Body of pancreas (tissue), 4 donors: ENCODE results near the gene URB1. TPM values are rescaled to one million over a fixed set of nuclear protein-coding genes. Genes with fewer than 3 reads are reported as not detected.
"Not testable (repeated sequence)": the region's sequence is repeated elsewhere in the genome, so short reads cannot be mapped to it uniquely, and the experiment has no call there.

Source experiments
- ATAC-seq: fragments of 150-250 bp; one replicate; pipeline ENCODE4 v1.9.1; 2016
- DNase-seq, 4 donors: peaks; one replicate each; pipeline ENCODE4 v3.0.0-alpha.2; 2019
- H3K27ac ChIP-seq, 4 donors: fragments of 200-600 bp; sonication (generic); 1 replicate in 3 of 4; 2 replicates in 1 of 4; pipeline versions ENCODE4 v1.5.1 to v1.6.1; 2016 to 2019; ENCODE audit warnings: mild to moderate bottlenecking in 1 of 4, mixed read lengths in 1 of 4, moderate library complexity in 1 of 4
- H3K27me3 ChIP-seq, 2 donors: fragments of 200-600 bp; sonication (generic); one replicate each; pipeline ENCODE4 v1.6.0; 2016; ENCODE audit warnings: mild to moderate bottlenecking in 1 of 2
- H3K36me3 ChIP-seq, 2 donors: fragments of 200-600 bp; sonication (generic); replicated peaks in 1 of 2; 2 replicates each; pipeline ENCODE4 v1.5.1; 2016; ENCODE audit warnings: low read depth in 2 of 2; ENCODE audit not compliant: insufficient read depth in 1 of 2
- H3K4me1 ChIP-seq: fragments of 200-600 bp; sonication (generic); one replicate; pipeline ENCODE4 v1.6.0; 2016
- H3K4me3 ChIP-seq, 2 donors: fragments of 200-600 bp; sonication (generic); 1 replicate in 1 of 2; 2 replicates in 1 of 2; pipeline ENCODE4 v1.5.1; 2016 to 2019
- H3K9me3 ChIP-seq, 3 donors: fragments of 200-600 bp; sonication (generic); 1 replicate in 2 of 3; 2 replicates in 1 of 3; pipeline ENCODE4 v1.5.1; 2016
- CTCF ChIP-seq, 7 experiments: fragments of 450-650 bp in 4 of 7; fragments of 200-600 bp in 3 of 7; sonication (generic) in 3 of 7; IDR thresholded peaks; one replicate each; pipeline ENCODE4 v1.5.1; 2016 to 2019; ENCODE audit warnings: antibody characterized with exemption in 7 of 7
- POLR2A ChIP-seq, 3 donors: fragments of 450-650 bp; IDR thresholded peaks; one replicate each; pipeline ENCODE4 v1.6.1; 2016; ENCODE audit warnings: antibody characterized with exemption in 3 of 3, mild to moderate bottlenecking in 2 of 3
- WGBS, 2 donors: methylation state at CpG; one replicate each; pipeline ENCODE4 v1.1.5; 2017; 5-methylcytosine and 5-hydroxymethylcytosine counted together
- intact Hi-C: fragments of 100-400 bp; cut with DNase I; formaldehyde crosslinking; loops from one replicate; pipeline ENCODE4 v1.15.1; 2023
- total RNA-seq, 2 donors: library from RNA; depleted of rRNA; stranded (reverse); fragments of >200 nt; gene quantifications; one replicate each; pipeline ENCODE4 v1.1.0, GENCODE V29; 2016

The URB1 gene
- total RNA-seq, 2 donors from 2014 or later, result 10.1 to 11.2 TPM

- H3K36me3 ChIP-seq, result no peaks in the 10 kb centered on the region
- no peaks in the 10 kb centered on the region for H3K27me3 ChIP-seq
- no peak for TF ChIP-seq CTCF (IDR thresholded peaks at IDR 0.05)
- TF ChIP-seq POLR2A (IDR thresholded peaks at IDR 0.05), result no peak
- intact Hi-C loops, result no loop called here
- H3K9me3 ChIP-seq, result no peaks in the 10 kb centered on the region
- no peak for ATAC-seq
- DNase-seq, result no peak
- peaks cover 29% of the 10 kb centered on the region for H3K4me1 ChIP-seq
- peak overlapping the region in 3 of 4 donors; percentile 81 to 92 (median 83) for H3K27ac ChIP-seq
- H3K4me3 ChIP-seq, result peak overlapping the region; percentile 73 to 98
- WGBS, 2 donors, result 0 to 1% methylated on average over 19 to 32 of the region's 32 CpGs
These were observed 423 bp downstream of the URB1 start for GRCh38 chr21:32392299-32392879.

GRCh38 chr21:32391755-32392154 is 1.1 kb downstream of the URB1 start:
- DNase-seq (no peak), ATAC-seq (no peak)
- Histone ChIP-seq H3K4me1 (peaks cover 35% of the 10 kb centered on the region), H3K4me3 (peak overlapping the region in 1 of 2 donors; percentile 98), H3K9me3 (no peaks in the 10 kb centered on the region), H3K27me3 (no peaks in the 10 kb centered on the region), H3K36me3 (no peaks in the 10 kb centered on the region), H3K27ac (no peak overlapping the region)
- intact Hi-C loops, result no loop called here
- 53 to 57% methylated on average over 4 of the region's 4 CpGs for WGBS, 2 donors
- TF ChIP-seq CTCF (IDR thresholded peaks at IDR 0.05), result no peak
- TF ChIP-seq POLR2A (IDR thresholded peaks at IDR 0.05), result no peak

GRCh38 chr21:32390537-32391224 is 2.1 kb downstream of the URB1 start:
- ATAC-seq, intact Hi-C loops, H3K36me3 ChIP-seq, H3K4me3 ChIP-seq, H3K27ac ChIP-seq, H3K9me3 ChIP-seq, DNase-seq, H3K27me3 ChIP-seq: not testable (repeated sequence)
- H3K4me1 ChIP-seq, result peaks cover 46% of the 10 kb centered on the region
- 75 to 83% methylated on average over 8 to 10 of the region's 11 CpGs for WGBS, 2 donors

- Histone ChIP-seq H3K4me3 (no peak overlapping the region), H3K9me3 (no peaks in the 10 kb centered on the region), H3K27me3 (no peaks in the 10 kb centered on the region), H3K4me1 (peaks cover 49% of the 10 kb centered on the region), H3K36me3 (no peaks in the 10 kb centered on the region), H3K27ac (no peak overlapping the region)
- no peak for TF ChIP-seq POLR2A (IDR thresholded peaks at IDR 0.05)
- TF ChIP-seq CTCF (IDR thresholded peaks at IDR 0.05), result no peak
- intact Hi-C loops, result no loop called here
- WGBS, 2 donors, result 69 to 73% methylated on average over 5 of the region's 5 CpGs
- ATAC-seq (no peak), DNase-seq (no peak)
These were observed 3.3 kb downstream of the URB1 start for GRCh38 chr21:32389337-32390015.

- no peak for TF ChIP-seq POLR2A (IDR thresholded peaks at IDR 0.05)
- TF ChIP-seq CTCF (IDR thresholded peaks at IDR 0.05), result no peak
- no peak overlapping the region for H3K4me3 ChIP-seq
- H3K9me3 ChIP-seq, result no peaks in the 10 kb centered on the region
- H3K27ac ChIP-seq, result no peak overlapping the region
- ATAC-seq, result no peak
- intact Hi-C loops, result no loop called here
- DNase-seq, result no peak
- H3K36me3 ChIP-seq, result peaks cover 0 to 5% of the 10 kb centered on the region in 2 donors
- 74 to 87% methylated on average over 9 of the region's 9 CpGs for WGBS, 2 donors
- no peaks in the 10 kb centered on the region for H3K27me3 ChIP-seq
- H3K4me1 ChIP-seq, result peaks cover 40% of the 10 kb centered on the region
These were observed 4.5 kb downstream of the URB1 start for GRCh38 chr21:32388306-32388705.
